HG02763 (cell line): ENCODE measurements around the gene RALGPS1.

Experiments
- ATAC-seq: cut with Tn5 transposase; IDR thresholded peaks from one replicate; pipeline ENCODE4 v1.9.1; 2021; ENCODE audit warnings: mild to moderate bottlenecking, moderate library complexity; ENCODE audit not compliant: unreplicated experiment

The RALGPS1 gene

DNA sequence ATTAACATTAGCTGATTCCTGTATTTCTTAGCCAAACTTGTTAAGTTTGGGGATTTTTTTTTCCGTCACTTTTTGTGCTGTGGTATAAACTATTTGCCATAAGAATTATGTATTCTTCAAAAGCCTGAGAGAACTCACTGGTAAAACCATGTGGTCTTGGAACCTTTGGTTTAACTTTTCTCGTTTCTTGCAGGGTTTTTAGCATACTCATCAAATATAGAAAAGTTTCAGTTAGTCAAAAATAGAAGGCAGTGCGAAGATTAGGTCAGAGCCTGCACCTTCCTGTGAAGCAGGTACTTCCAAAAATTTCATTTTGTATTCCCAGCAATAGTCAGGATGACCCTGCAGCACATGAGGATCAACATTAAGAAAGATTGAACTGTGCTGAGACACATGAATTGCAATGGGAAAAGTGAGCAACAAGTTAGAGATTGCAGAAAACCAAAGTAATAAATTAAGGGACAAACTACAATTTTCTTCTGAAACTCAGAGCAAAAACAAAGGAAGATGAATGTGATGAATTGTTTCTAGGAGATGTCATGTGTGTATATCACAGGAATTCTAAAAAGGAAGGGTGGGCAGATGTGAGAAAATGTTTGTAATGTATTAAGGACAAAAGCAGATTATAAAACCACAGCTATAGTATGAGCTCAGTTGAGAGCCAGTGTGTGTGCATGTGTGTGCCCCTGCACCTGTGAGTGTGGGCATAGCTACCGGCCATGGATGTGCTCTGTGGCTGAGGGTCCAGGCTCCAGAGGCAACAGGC is 105.6 kb downstream of the RALGPS1 start:
- no peak for ATAC-seq

DNA sequence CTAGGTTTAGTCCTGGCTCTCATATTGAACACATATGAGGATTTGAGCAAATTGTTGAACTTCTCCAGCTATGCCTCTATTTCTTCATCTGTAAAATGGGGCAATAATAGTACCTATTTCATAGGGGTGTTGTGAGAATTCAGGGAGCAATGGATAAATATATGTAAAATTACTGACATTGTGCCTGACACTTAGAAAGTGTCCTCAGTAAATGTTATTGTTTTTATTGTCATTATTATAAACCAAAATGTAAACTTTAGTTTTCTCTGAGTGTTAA is 106.2 kb downstream of the RALGPS1 start:
- no peak for ATAC-seq

DNA sequence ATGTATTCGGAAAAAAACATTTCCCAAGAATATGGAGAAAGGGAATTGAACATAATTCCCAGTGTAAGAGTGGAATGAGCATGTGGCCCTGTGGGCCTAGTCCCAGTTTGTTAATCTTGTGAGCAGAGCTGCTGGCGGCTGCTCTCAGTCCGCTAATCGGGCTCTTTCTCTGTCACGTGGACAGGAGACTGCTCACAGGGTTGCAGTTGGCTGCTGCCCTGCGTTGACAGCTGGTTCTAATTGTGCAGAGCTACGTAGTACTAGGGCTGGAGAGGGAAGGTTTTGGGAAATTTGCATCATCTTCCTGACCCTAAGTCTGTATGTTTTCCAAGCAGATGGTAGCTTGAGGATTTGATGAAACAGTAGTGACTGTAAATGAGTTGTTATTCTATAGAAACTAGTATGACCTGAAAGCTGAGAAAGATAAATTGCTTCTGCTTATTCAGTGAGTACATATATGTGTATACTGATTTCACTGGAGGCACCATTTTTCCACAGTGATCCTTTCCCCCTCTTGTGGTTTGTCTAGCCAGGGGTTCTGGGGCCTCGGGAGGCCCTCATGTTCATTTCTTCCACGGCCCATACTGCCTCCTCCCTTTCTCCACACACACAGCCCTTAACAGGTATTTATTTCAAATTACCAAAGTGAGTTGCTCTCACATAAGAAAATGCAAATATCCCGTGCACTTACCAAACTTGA is 107.2 kb downstream of the RALGPS1 start:
- ATAC-seq: no peak

DNA sequence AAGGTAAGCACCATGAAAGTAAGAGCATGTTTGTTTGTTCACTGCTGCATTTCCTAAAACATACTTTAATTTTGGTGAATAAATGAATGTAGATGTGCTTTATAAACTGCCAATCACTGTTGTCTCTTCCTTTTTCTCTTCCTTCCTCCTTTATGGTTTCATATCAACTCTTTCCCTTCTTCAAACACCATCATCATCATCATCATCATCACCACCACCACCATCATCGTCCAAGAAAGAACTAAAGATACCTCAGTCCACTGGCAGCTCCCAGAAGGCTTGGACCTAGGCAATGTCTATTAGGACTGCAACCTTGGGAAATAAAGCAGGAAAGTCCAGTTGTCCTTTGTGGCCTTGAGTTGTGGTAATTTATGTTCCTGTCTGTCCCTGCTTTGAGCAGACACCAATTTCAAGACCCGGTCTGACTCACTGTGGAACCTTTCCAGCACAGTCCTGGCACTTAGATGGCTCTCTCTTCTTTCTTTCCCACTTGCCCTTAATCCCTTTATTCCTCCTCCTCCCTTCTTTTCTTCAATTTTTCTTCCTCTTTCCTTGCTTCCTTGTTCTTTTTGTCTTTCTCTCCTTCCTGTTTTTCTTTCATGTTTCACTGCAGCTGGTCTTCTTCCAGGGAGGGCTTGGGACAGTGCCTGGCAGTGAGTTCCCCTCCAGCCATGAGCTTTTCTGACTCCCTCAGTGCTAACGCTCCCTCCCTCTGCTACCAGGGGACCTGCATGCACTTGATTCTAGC is 108.5 kb downstream of the RALGPS1 start:
- no peak for ATAC-seq

DNA sequence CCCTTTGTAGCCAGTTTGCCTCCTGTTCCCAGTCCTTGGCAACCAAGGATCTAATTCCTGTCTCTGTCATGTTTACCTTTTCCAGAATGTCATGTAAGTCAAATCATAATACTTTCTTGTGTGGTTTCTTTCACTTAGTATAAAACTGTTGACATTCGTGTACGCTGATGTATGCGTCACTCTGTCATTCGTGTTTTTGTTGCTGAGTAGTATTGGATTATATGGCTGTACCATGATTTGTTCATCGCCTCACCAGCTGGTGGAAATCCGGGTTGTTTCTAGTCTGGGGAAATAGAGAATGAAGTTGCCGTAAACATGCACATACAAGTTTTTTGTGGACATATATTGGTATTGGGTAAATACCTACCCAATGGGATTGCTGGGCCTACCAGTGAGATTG is 110.5 kb downstream of the RALGPS1 start:
- no peak for ATAC-seq

DNA sequence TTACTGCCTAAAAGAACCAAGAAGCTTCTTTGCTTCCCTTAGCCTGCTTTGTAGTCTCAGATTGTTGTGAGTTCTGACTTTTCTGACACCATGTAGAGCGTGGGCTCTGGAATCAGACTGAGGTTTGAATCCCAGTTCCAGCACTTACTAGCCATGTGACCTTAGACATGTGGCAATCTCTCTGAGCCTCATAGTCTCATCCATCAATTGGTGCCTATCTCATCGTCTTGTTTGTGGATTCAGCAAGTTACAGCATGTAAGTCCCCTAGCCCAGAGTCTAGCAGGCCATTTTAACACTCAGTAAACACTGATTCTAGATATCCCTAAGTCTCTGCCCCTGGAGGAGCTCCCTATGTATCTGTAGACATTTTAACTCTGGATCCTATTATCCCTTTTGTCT is 113.1 kb downstream of the RALGPS1 start:
- no peak for ATAC-seq

DNA sequence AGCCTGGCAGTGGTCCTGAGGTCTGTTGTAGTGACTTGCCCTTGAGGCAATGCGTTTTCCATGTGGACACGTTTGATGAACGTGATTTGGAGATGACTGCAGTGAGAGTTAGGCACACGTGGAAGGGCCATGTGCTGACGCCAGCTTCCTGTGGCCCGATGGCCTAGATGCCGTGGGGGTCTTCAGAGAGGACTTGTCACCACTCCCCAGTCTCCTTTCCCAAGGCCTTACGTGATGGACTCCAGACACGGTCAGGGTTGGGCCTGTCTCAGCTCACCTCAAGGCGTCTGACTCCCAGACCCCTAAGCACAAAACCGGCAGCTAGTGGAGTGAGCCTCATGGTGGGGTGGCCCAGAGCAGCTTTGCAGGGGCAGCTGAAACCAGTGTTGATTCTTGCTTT is 115.0 kb downstream of the RALGPS1 start:
- no peak for ATAC-seq

DNA sequence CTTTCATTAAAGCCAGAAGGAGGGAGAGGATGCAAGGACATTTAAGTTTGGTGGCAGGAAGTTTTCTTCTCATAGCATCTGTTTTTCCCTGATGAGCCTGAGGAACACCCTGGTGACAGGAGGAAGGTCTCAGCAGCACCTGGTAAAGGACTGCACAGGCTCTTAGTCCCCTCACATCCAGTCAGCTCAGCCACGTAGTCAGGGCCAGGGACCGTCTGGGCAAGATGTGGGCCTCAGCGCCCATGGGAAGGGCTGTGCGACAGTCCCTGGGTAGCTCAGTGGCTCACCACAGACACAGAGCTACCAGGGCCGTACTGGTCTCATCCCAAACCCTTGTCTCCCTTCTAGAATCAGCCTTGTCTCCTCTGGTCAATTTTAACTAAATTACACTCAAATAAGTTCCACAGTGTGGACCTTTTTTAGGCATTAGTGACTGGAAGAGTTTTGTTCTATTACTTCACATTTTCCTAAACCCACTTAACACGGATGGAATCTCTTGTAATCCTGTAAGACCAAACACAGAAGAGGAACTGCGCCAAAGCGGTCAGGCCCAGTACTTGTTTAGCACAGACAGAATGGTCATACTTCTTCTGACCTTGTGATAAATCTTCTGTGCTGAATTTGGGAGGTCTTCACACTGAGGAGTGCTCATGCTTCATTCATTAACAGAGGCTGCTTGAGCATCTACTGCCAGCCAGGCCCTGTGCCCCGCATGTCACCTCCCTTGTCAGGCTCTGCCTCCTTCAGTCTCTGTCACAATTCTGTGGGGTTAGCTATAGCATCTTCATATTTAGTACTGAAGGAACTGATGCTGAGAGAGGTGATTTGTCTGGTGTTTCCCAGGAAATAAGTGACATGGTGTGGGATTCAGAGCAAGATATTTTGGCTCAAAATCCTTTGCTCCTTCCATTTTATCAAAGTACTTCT is 116.5 kb downstream of the RALGPS1 start:
- no peak for ATAC-seq

DNA sequence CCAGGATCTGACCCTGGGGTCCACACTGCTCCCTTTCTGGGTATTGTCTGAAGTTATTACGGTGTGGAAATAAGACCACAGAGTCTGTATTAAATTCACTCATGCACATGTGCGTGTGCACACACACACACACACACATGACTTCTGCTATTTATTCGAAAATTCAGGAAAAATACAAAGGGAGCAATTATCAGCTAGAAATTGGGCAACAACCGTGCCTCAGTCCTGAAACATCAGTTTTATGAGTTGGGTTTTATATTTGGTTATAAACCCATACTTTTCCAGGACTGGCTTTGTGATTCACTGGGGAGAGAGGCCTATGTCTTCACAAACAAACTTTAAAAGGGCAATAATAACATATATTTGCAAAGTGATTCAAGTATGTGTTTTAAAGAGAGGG is 117.7 kb downstream of the RALGPS1 start:
- no peak for ATAC-seq

DNA sequence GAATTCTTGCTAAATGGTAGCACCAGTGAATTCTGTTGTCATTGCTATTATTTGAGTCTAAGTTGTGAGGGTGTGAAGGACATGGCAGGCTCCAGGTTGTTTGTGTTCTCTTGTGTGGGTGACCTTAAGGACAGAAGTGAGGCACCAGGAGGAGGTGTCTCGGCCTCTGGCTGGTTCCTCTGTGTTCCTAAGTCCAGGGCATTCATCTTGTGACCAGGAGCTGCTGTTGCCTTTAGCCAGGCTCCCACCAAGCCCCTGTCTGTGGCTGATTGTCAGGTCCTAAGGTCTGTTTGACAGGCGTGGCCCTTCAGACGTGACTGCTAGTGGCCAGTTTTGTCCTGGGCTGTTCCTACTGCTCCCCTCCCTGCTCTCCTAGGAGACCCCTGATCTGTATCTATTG is 118.5 kb downstream of the RALGPS1 start:
- ATAC-seq: no peak

DNA sequence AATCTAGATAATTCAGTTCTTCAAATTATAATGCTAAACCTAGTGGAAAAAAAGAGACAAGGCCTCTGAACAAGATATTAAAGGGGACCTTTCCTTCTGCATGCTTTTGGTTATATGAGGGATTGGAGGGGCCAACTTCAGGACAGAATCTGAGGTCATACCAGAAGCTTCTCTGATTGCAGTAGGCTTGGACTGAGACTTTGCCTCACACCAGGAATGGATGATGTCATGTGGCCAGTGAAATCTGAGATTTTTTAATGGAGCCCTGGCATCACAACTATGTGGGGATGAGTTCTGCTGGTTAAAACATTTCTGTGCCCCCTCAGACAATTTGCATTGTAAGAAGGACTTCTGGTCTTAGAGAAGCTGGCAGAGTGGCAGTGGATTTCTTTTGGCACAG is 119.2 kb downstream of the RALGPS1 start:
- ATAC-seq: no peak

DNA sequence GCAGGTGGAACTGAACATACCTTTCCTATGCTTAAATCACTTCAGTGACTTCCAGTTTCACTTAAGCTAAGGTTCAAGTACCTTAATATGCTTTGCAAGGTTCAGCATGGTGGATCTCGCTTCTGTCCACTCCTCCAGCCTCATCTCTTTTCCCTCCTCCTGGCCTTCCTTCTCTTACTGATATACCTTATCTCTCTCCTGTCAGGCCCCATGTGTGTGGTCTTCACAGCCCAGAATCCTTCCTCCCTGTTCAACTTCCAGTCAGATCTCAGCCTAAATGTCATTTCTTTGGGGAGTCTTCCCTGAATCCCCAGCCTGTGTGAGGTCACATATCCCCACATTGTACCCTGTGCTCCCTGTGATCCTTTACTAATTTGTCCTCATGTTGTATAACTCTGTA is 120.1 kb downstream of the RALGPS1 start:
- ATAC-seq: no peak

DNA sequence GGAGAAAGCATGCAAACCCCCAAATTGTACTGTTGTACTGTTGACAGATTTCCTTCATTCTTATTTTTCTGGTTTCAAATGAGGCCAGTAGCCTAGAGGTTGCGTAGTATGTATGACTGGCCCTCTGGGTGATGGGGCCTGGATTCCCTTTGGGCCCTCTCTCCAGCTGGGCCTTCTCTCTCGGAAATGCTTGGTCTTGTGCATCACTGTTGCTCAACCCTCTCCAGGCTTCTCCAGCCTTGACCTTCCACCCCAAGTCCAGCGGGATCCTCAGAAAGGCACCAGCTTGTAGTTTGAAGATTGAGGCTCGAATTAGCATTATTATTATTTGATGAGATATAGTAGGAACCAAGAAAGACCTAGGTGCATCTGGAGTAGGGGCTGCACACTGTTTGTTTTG is 120.8 kb downstream of the RALGPS1 start:
- no peak for ATAC-seq

DNA sequence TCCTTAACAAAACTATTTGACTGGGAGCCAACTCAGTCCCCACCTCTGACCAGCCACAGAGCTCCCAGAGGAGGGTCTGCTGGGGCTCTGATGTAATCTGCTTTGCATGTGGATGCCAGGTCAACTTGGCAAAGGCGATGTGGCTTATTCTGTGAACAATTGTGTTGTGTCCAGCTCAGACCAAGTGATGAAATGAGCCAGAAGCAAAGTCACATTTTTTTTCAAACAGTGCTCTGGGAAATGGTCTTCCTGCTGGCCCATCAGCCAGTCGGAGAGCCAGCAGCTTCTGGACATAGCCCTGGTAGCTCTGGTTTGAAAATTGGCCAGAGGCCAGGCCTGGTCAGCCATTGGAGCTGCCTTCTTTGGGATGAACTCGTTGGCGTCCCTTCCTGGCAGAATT is 121.4 kb downstream of the RALGPS1 start:
- ATAC-seq: no peak

DNA sequence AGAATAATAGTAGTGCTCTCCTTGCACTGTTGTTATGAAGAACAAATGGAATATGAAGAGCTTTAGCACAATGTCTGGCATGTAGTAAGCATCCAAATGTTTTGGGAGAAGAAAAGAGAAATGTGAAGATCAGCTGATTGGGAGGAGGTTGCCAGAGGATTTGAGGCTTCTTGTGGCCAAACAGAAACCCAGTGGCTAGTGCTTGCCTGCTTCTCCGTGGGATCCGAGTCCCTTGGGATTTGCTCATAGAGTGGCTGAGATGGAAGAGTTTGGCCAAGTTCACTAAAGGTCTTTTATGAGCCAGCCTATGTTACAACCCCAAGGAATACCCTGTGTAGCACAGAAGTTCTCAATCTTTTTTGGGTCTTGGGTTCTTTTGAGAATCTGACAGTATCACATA is 121.9 kb downstream of the RALGPS1 start:
- ATAC-seq: no peak

DNA sequence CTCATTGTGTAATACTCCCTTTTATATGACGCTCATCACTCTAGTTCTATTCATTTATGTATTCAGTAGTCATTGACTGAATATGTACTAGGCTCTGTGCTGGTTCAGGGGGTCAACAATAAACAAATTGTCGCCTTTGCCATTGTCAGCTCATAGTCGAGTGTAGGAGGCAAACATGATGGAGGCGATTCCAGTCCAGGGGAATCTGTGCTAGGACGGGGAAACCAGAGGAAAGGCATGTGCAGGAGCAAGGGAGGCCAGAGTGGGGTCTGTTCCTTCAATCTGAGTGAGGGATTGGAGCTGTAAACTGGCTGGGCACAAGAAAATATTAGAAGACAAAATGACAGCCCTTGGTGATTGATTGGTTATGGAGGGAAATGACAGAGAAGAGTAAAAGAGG is 123.9 kb downstream of the RALGPS1 start:
- no peak for ATAC-seq

DNA sequence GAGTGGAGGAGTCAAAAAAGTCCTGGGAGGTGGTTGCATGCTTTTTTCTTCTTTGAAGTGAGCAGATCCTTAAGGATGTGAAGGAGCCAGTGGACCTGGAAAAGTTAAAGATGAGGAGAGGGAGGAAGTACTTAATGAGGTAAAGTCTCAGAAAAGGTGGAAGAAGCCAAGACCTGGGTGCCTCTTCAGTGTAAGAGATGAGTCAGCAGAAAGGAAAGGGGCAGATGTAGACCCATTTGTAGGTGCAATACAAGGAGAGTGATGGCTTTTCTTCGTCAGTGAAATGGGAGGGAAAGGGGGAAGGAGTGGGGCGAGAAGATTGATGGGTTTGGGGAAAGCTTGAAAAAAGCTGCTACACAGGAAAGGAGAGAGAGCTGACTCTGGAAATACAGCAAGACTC is 124.9 kb downstream of the RALGPS1 start:
- no peak for ATAC-seq

DNA sequence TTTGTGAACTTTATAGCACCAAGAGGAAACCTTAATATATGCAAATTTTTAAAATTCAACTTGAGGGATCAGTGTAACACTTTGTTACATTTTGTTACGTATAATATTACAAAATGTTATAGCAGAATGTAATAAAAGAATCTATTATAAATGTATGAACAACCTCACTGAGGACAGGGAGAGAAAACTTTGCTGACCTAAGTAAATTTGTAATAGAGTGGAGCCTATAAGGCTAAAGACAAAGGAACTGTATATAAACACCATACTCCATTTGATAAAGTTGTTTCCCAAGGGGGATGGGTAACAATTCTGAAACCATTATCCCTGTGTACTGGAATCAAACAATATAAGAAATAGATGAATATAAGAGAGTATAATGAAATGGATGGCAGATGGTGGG is 130.6 kb downstream of the RALGPS1 start:
- no peak for ATAC-seq

DNA sequence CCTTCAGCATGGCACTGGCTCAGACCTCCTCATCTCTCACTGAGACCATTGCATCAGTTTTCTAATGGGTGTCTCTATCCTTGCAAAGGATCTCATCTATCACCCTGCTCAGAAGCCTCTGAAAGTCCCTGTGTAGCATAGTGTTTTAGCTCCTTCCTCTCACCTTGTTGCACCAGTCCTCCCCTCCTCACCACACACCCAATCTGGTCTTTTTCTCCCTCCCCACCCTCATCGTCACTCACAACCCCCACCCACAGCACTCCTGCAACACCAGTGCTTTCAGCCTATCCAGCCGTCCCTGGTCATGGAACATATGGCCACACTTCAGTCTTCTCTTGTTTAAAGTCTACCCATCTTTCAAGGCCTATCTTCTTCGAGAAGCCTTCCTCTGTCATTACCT is 133.4 kb downstream of the RALGPS1 start:
- no peak for ATAC-seq

DNA sequence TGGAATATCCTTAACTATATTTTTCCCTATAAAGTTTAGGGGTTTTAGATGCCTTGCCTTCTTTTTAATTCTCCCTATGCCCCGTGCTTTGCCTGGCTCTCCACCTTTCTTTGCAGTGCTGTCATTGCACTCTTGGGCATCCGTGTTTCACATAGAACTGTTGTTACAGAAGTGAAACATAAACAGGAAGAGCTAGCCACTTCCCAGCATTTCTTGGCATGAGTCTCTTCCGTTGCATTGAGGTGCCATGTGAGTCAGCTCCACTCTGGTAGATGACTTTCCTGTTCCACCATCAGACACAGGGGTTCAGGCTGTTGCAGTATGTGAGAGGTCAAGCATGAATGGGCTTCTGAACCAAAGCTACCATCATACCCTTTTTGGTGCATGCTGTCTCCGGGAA is 134.5 kb downstream of the RALGPS1 start:
- no peak for ATAC-seq

DNA sequence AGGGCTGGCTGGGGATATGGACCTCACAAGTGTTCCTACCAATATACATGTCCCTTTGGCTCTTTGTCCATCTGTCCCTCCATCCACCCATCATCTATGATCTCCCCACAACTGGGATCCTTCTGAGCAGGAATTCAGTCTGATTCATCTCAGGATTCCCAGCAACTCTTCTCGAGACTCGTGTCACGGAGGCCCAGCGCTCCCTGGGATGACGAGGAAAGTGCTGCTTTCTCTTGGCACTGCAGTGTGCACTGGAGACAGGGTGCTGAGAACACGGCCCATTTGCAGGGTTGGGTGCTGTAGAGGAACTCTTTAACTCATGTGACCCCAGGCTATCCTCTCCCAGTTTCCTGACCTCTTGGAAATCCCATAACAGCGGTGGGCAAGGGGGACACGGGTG is 135.0 kb downstream of the RALGPS1 start:
- no peak for ATAC-seq
